Measurements from ENCODE around the gene ZSCAN20. TPM values are rescaled to one million over a fixed set of nuclear protein-coding genes. Genes with fewer than 3 reads are reported as not detected.
A peak's percentile ranks its signal among the peaks of the same experiment; 100 is the strongest.

The ZSCAN20 gene
- total RNA-seq, 1 experiment from 2014 or later = 9.0 TPM

DNA sequence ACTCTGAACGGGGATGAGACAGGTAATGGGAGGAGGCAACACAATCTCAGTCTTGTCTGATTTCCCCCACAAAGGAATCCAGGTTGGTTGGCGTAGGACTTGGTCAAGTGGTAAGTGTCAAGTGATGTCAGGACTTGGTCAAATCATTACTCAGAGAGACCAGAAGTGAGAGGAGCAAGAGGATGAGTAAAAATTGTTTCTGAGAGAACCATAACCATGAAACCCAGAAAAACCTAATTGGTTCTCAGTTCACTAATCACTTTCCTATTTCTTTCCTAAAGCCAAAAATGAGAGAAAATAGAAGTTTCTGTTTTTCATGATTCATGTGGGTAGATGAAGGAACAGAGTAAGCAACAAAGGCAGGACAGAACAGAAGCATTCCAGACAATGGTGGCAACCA, 46.5 kb upstream of the ZSCAN20 start:
- ATAC-seq (no peak), DNase-seq (ENCODE audit: low read depth, low spot score) (no peak)
- no peaks in the 10 kb centered on the region for H4K20me1 ChIP-seq (ENCODE audit: insufficient read depth)
- no peak overlapping the region for H3K4me3 ChIP-seq (replicated peaks in 1 of 2; ENCODE audit: low read depth in 1 of 2, low read length in 2 of 2)
- no peaks in the 10 kb centered on the region for H3K9me3 ChIP-seq (ENCODE audit: control insufficient read depth in 1 of 2, insufficient read depth in 1 of 2, low read depth in 1 of 2, low read length in 2 of 2)
- H3K79me2 ChIP-seq (ENCODE audit: insufficient read depth, low read length) = peaks cover 96% of the 10 kb centered on the region
- no peak overlapping the region for H2AFZ ChIP-seq (ENCODE audit: low read depth, low read length, poor library complexity, severe bottlenecking)
- no peak overlapping the region for H3K9ac ChIP-seq (ENCODE audit: low read length)
- no peaks in the 10 kb centered on the region for H3K9me2 ChIP-seq (ENCODE audit: insufficient read depth)
- ChIA-PET RAD21 (ENCODE audit: low non-redundant PET in 1 of 2, low total read pairs in 2 of 2, uncharacterized antibody in 2 of 2, unreplicated experiment in 2 of 2) (no interaction called here), POLR2A (no interaction called here), CTCF (no interaction called here)
- no TSS peak for BruUV-seq (replicated peaks)
- TF ChIP-seq POLR2AphosphoS5 (IDR thresholded peaks at IDR 0.05; ENCODE audit: low read depth, low read length) (no peak), SP1 (IDR thresholded peaks at IDR 0.05; ENCODE audit: low read depth) (0 out of 2 replicates have a peak, but pooled peaks have one; percentile 2)
- no peaks in the 10 kb centered on the region for H3K27me3 ChIP-seq (ENCODE audit: insufficient read depth, low read length)
- H3K36me3 ChIP-seq (ENCODE audit: control insufficient read depth in 1 of 2, insufficient read depth in 2 of 2, low read length in 2 of 2) = peaks cover 11 to 48% of the 10 kb centered on the region in 2 experiments
- no peak overlapping the region for H3K27ac ChIP-seq (ENCODE audit: low read depth, low read length)
- intact Hi-C loops (cut with micrococcal nuclease) = no loop called here
- peaks cover 45 to 72% of the 10 kb centered on the region in 2 experiments for H3K4me1 ChIP-seq (ENCODE audit: control insufficient read depth in 1 of 2, insufficient read depth in 2 of 2, low read length in 2 of 2)
- H3K4me2 ChIP-seq (ENCODE audit: low read length) = peak overlapping the region; percentile 4; the same call in 1 of the 2 replicates

- no peak overlapping the region for H3K27ac ChIP-seq (ENCODE audit: low read depth, low read length)
- POLR2A ChIA-PET = no interaction called here
- no peaks in the 10 kb centered on the region for H4K20me1 ChIP-seq (ENCODE audit: insufficient read depth)
- no peaks in the 10 kb centered on the region for H3K9me2 ChIP-seq (ENCODE audit: insufficient read depth)
- ATAC-seq (no peak), DNase-seq (ENCODE audit: low read depth, low spot score) (no peak)
- CTCF ChIA-PET = no interaction called here
- RAD21 ChIA-PET (ENCODE audit: low non-redundant PET in 1 of 2, low total read pairs in 2 of 2, uncharacterized antibody in 2 of 2, unreplicated experiment in 2 of 2) = interaction anchor here in 1 of 2 experiments (0.7 kb wide), 1 partner anchor 89 kb away, joined by 3 read pairs; no protein-coding TSS in a partner anchor
- peaks cover 8 to 40% of the 10 kb centered on the region in 2 experiments for H3K36me3 ChIP-seq (ENCODE audit: control insufficient read depth in 1 of 2, insufficient read depth in 2 of 2, low read length in 2 of 2)
- peaks cover 52 to 71% of the 10 kb centered on the region in 2 experiments for H3K4me1 ChIP-seq (ENCODE audit: control insufficient read depth in 1 of 2, insufficient read depth in 2 of 2, low read length in 2 of 2)
- TF ChIP-seq CEBPB (IDR thresholded peaks at IDR 0.05; ENCODE audit: low read depth) = no peak
- no peak for TF ChIP-seq MAX (IDR thresholded peaks at IDR 0.05)
- TF ChIP-seq JUND (IDR thresholded peaks at IDR 0.05) = no peak
- TF ChIP-seq POLR2AphosphoS5 (IDR thresholded peaks at IDR 0.05; ENCODE audit: low read depth, low read length) = peak; percentile 24; the same call in 1 of the 2 replicates
- TF ChIP-seq ZNF274 (IDR thresholded peaks at IDR 0.05; ENCODE audit: low read depth, low read length) = no peak
- no peak for TF ChIP-seq CBX3 (IDR thresholded peaks at IDR 0.05; ENCODE audit: low read depth)
- no peaks in the 10 kb centered on the region for H3K9me3 ChIP-seq (ENCODE audit: control insufficient read depth in 1 of 2, insufficient read depth in 1 of 2, low read depth in 1 of 2, low read length in 2 of 2)
- intact Hi-C loops (cut with micrococcal nuclease) = no loop called here
- no TSS peak for BruUV-seq (replicated peaks)
- H3K27me3 ChIP-seq (ENCODE audit: insufficient read depth, low read length) = no peaks in the 10 kb centered on the region
- H3K9ac ChIP-seq (ENCODE audit: low read length) = no peak overlapping the region
- no peak overlapping the region for H2AFZ ChIP-seq (ENCODE audit: low read depth, low read length, poor library complexity, severe bottlenecking)
- peak overlapping the region; percentile 19; the same call in 1 of the 2 replicates for H3K4me2 ChIP-seq (ENCODE audit: low read length)
- H3K79me2 ChIP-seq (ENCODE audit: insufficient read depth, low read length) = peaks cover 86% of the 10 kb centered on the region
- H3K4me3 ChIP-seq (replicated peaks in 1 of 2; ENCODE audit: low read depth in 1 of 2, low read length in 2 of 2) = no peak overlapping the region
Measured at GRCh38 chr1:33426916-33427315, 45.5 kb upstream of the ZSCAN20 start.

Data from HCT116 (cell line).